ENCODE measurements around the gene CRYBB2. TPM values are rescaled to one million over a fixed set of nuclear protein-coding genes. Genes with fewer than 3 reads are reported as not detected.
"Not testable (repeated sequence)": the region's sequence is repeated elsewhere in the genome, so short reads cannot be mapped to it uniquely, and the experiment has no call there.

The CRYBB2 gene
- total and polyA plus RNA-seq, 8 donors = 0.53 to 0.92 TPM; not detected in 6

- 50 to 78% (median 70%) methylated on average over 5 of the region's 5 CpGs for WGBS, 5 donors
- no peak overlapping the region for H3K27ac ChIP-seq
- no peak for DNase-seq
- peaks cover 0 to 6% (median 6%) of the 10 kb centered on the region in 4 donors for H3K4me1 ChIP-seq
- no peak overlapping the region for H3K4me3 ChIP-seq
- no peak for TF ChIP-seq EP300 (IDR thresholded peaks at IDR 0.05)
- TF ChIP-seq POLR2A (IDR thresholded peaks at IDR 0.05) = no peak
- TF ChIP-seq, protein P1, sequence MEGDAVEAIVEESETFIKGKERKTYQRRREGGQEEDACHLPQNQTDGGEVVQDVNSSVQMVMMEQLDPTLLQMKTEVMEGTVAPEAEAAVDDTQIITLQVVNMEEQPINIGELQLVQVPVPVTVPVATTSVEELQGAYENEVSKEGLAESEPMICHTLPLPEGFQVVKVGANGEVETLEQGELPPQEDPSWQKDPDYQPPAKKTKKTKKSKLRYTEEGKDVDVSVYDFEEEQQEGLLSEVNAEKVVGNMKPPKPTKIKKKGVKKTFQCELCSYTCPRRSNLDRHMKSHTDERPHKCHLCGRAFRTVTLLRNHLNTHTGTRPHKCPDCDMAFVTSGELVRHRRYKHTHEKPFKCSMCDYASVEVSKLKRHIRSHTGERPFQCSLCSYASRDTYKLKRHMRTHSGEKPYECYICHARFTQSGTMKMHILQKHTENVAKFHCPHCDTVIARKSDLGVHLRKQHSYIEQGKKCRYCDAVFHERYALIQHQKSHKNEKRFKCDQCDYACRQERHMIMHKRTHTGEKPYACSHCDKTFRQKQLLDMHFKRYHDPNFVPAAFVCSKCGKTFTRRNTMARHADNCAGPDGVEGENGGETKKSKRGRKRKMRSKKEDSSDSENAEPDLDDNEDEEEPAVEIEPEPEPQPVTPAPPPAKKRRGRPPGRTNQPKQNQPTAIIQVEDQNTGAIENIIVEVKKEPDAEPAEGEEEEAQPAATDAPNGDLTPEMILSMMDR (IDR thresholded peaks at IDR 0.05) = no peak
- no peak for TF ChIP-seq POLR2AphosphoS5 (IDR thresholded peaks at IDR 0.05)
- intact Hi-C loops (cut with DNase I; ENCODE audit: low total_unique reads) = loop anchor here (10.0 kb wide), 1 partner anchor 102 kb away; no protein-coding TSS in a partner anchor
- H3K27me3 ChIP-seq = peaks cover 0 to 60% (median 24%) of the 10 kb centered on the region in 3 donors
- no peaks in the 10 kb centered on the region for H3K9me3 ChIP-seq
- no peaks in the 10 kb centered on the region for H3K36me3 ChIP-seq
Measured at GRCh38 chr22:25232301-25232700, 12.9 kb downstream of the CRYBB2 start.

GRCh38 chr22:25233706-25234105, 14.3 kb downstream of the CRYBB2 start:
- not testable (repeated sequence) for H3K36me3 ChIP-seq, DNase-seq, H3K9me3 ChIP-seq, H3K4me1 ChIP-seq, H3K27ac ChIP-seq, H3K4me3 ChIP-seq
- H3K27me3 ChIP-seq = peaks cover 0 to 69% (median 28%) of the 10 kb centered on the region in 3 donors
- intact Hi-C loops (cut with DNase I; ENCODE audit: low total_unique reads) = loop anchor here (10.0 kb wide), 1 partner anchor 101 kb away; no protein-coding TSS in a partner anchor

- DNase-seq = peak; percentile 85 to 94
- H3K27me3 ChIP-seq = peaks cover 0 to 69% (median 32%) of the 10 kb centered on the region in 3 donors
- H3K36me3 ChIP-seq = no peaks in the 10 kb centered on the region
- peaks cover 0 to 6% (median 6%) of the 10 kb centered on the region in 4 donors for H3K4me1 ChIP-seq
- TF ChIP-seq, protein P1 (IDR thresholded peaks at IDR 0.05) = peak in 5 of 7 experiments; percentile 31 to 63 (median 58)
- TF ChIP-seq EP300 (IDR thresholded peaks at IDR 0.05) (no peak), POLR2AphosphoS5 (IDR thresholded peaks at IDR 0.05) (no peak), POLR2A (IDR thresholded peaks at IDR 0.05) (no peak)
- H3K9me3 ChIP-seq = no peaks in the 10 kb centered on the region
- no peak overlapping the region for H3K4me3 ChIP-seq
- no peak overlapping the region for H3K27ac ChIP-seq
- WGBS, 5 donors = 13 to 20% (median 15%) methylated on average over 16 to 30 of the region's 30 CpGs
- intact Hi-C loops (cut with DNase I; ENCODE audit: low total_unique reads) = loop anchor here (10.0 kb wide), 1 partner anchor 99 kb away; no protein-coding TSS in a partner anchor
Measured at GRCh38 chr22:25235547-25236290, 16.3 kb downstream of the CRYBB2 start.

GRCh38 chr22:25236417-25236816, 17.0 kb downstream of the CRYBB2 start:
- Histone ChIP-seq H3K4me1 (peaks cover 0 to 6% (median 6%) of the 10 kb centered on the region in 4 donors), H3K27ac (no peak overlapping the region), H3K27me3 (peaks cover 0 to 68% (median 31%) of the 10 kb centered on the region in 3 donors), H3K9me3 (no peaks in the 10 kb centered on the region), H3K36me3 (no peaks in the 10 kb centered on the region), H3K4me3 (no peak overlapping the region)
- WGBS, 5 donors = 78 to 89% (median 85%) methylated on average over 6 of the region's 6 CpGs
- intact Hi-C loops (cut with DNase I; ENCODE audit: low total_unique reads) = loop anchor here (10.0 kb wide), 1 partner anchor 98 kb away; no protein-coding TSS in a partner anchor
- no peak for TF ChIP-seq EP300 (IDR thresholded peaks at IDR 0.05)
- no peak for TF ChIP-seq POLR2AphosphoS5 (IDR thresholded peaks at IDR 0.05)
- TF ChIP-seq POLR2A (IDR thresholded peaks at IDR 0.05) = no peak
- TF ChIP-seq, protein P1 (IDR thresholded peaks at IDR 0.05) = no peak
- no peak for DNase-seq
